ENCODE data around the gene P3H4. TPM values are rescaled to one million over a fixed set of nuclear protein-coding genes. Genes with fewer than 3 reads are reported as not detected.

The P3H4 gene
- total RNA-seq, 2 experiments from 2014 or later, result 2.2 TPM; not detected in 1

GRCh38 chr17:41799366-41799765 lies 12.4 kb downstream of the P3H4 start:
- BruUV-seq (replicated peaks), result no TSS peak
- POLR2A ChIA-PET, result no interaction called here
- TF ChIP-seq EZH2phosphoT487 (IDR thresholded peaks at IDR 0.05; ENCODE audit: borderline replicate concordance, low read depth, low read length) (no peak), CTCF (conservative IDR thresholded peaks at IDR 0.05; ENCODE audit: low read length) (no peak)
- Histone ChIP-seq H3K4me1 (ENCODE audit: insufficient read depth, low read length, poor library complexity, severe bottlenecking) (peaks cover 28% of the 10 kb centered on the region), H2AFZ (ENCODE audit: low read length) (no peak overlapping the region), H3K4me3 (ENCODE audit: low read depth, low read length, poor library complexity, severe bottlenecking) (no peak overlapping the region), H3K4me2 (ENCODE audit: low read length) (no peak overlapping the region), H3K36me3 (ENCODE audit: insufficient read depth, low read length) (no peaks in the 10 kb centered on the region), H3K9me3 (ENCODE audit: low read length) (no peaks in the 10 kb centered on the region), H3K27ac (ENCODE audit: low read depth, low read length, poor library complexity, severe bottlenecking) (no peak overlapping the region), H3K79me2 (ENCODE audit: insufficient read depth, low read depth, low read length) (no peaks in the 10 kb centered on the region), H4K20me1 (ENCODE audit: insufficient read depth, low read length) (no peaks in the 10 kb centered on the region), H3K9me2 (ENCODE audit: insufficient read depth, low read length) (no peaks in the 10 kb centered on the region)
- CTCF ChIA-PET (ENCODE audit: unreplicated experiment), result interaction anchor here (0.6 kb wide), 1 partner anchor 10 kb away, joined by 3 read pairs; no protein-coding TSS in a partner anchor
- intact Hi-C loops (cut with micrococcal nuclease; ENCODE audit: unreplicated experiment), result no loop called here
- no peak for DNase-seq (ENCODE audit: low spot score)

- POLR2A ChIA-PET, result interaction anchor here (0.6 kb wide), 1 partner anchor 77 kb away, joined by 3 read pairs; no protein-coding TSS in a partner anchor
- H3K4me1 ChIP-seq (ENCODE audit: insufficient read depth, low read length, poor library complexity, severe bottlenecking), result peaks cover 19% of the 10 kb centered on the region
- H3K27ac ChIP-seq (ENCODE audit: low read depth, low read length, poor library complexity, severe bottlenecking), result no peak overlapping the region
- H3K79me2 ChIP-seq (ENCODE audit: insufficient read depth, low read depth, low read length), result no peaks in the 10 kb centered on the region
- no TSS peak for BruUV-seq (replicated peaks)
- DNase-seq (ENCODE audit: low spot score), result no peak
- intact Hi-C loops (cut with micrococcal nuclease; ENCODE audit: unreplicated experiment), result no loop called here
- CTCF ChIA-PET (ENCODE audit: unreplicated experiment), result no interaction called here
- H3K4me3 ChIP-seq (ENCODE audit: low read depth, low read length, poor library complexity, severe bottlenecking), result no peak overlapping the region
- no peaks in the 10 kb centered on the region for H3K9me3 ChIP-seq (ENCODE audit: low read length)
- H2AFZ ChIP-seq (ENCODE audit: low read length), result no peak overlapping the region
- H3K4me2 ChIP-seq (ENCODE audit: low read length), result no peak overlapping the region
- no peaks in the 10 kb centered on the region for H3K9me2 ChIP-seq (ENCODE audit: insufficient read depth, low read length)
- TF ChIP-seq CTCF (conservative IDR thresholded peaks at IDR 0.05; ENCODE audit: low read length) (no peak), EZH2phosphoT487 (IDR thresholded peaks at IDR 0.05; ENCODE audit: borderline replicate concordance, low read depth, low read length) (no peak)
- H3K36me3 ChIP-seq (ENCODE audit: insufficient read depth, low read length), result no peaks in the 10 kb centered on the region
- H4K20me1 ChIP-seq (ENCODE audit: insufficient read depth, low read length), result no peaks in the 10 kb centered on the region
These were observed 14.4 kb downstream of the P3H4 start for GRCh38 chr17:41797377-41797776.

- no peaks in the 10 kb centered on the region for H4K20me1 ChIP-seq (ENCODE audit: insufficient read depth, low read length)
- H3K79me2 ChIP-seq (ENCODE audit: insufficient read depth, low read depth, low read length), result no peaks in the 10 kb centered on the region
- TF ChIP-seq EZH2phosphoT487 (IDR thresholded peaks at IDR 0.05; ENCODE audit: borderline replicate concordance, low read depth, low read length), result no peak
- TF ChIP-seq CTCF (conservative IDR thresholded peaks at IDR 0.05; ENCODE audit: low read length), result no peak
- intact Hi-C loops (cut with micrococcal nuclease; ENCODE audit: unreplicated experiment), result no loop called here
- POLR2A ChIA-PET, result no interaction called here
- no peak overlapping the region for H3K27ac ChIP-seq (ENCODE audit: low read depth, low read length, poor library complexity, severe bottlenecking)
- H3K4me1 ChIP-seq (ENCODE audit: insufficient read depth, low read length, poor library complexity, severe bottlenecking), result peaks cover 11% of the 10 kb centered on the region
- H2AFZ ChIP-seq (ENCODE audit: low read length), result no peak overlapping the region
- no peak overlapping the region for H3K4me2 ChIP-seq (ENCODE audit: low read length)
- no peaks in the 10 kb centered on the region for H3K36me3 ChIP-seq (ENCODE audit: insufficient read depth, low read length)
- H3K4me3 ChIP-seq (ENCODE audit: low read depth, low read length, poor library complexity, severe bottlenecking), result no peak overlapping the region
- CTCF ChIA-PET (ENCODE audit: unreplicated experiment), result no interaction called here
- no peaks in the 10 kb centered on the region for H3K9me2 ChIP-seq (ENCODE audit: insufficient read depth, low read length)
- no TSS peak for BruUV-seq (replicated peaks)
- no peak for DNase-seq (ENCODE audit: low spot score)
- no peaks in the 10 kb centered on the region for H3K9me3 ChIP-seq (ENCODE audit: low read length)
These were observed 15.4 kb downstream of the P3H4 start for GRCh38 chr17:41796121-41796895.

All from OCI-LY7 (cell line).